Esophagus squamous epithelium (tissue), 5 donors: ENCODE data around the gene CAB39L. TPM values are rescaled to one million over a fixed set of nuclear protein-coding genes. Genes with fewer than 3 reads are reported as not detected.
A peak's percentile ranks its signal among the peaks of the same experiment; 100 is the strongest.

Experiments used
- DNase-seq: peaks from one replicate; lab custom pipeline; 2025; lab: John Stamatoyannopoulos, UW
- H3K27ac ChIP-seq, 4 donors: fragments of 200-600 bp; sonication (generic); one replicate each; pipeline ENCODE4 v1.5.1; 2016 to 2019; ENCODE audit warnings: mild to moderate bottlenecking in 1 of 4
- H3K27me3 ChIP-seq, 4 donors: fragments of 200-600 bp; sonication (generic); 1 replicate in 3 of 4; 2 replicates in 1 of 4; pipeline versions ENCODE4 v1.5.1 to v1.6.0; 2017 to 2021; ENCODE audit warnings: antibody characterized with exemption in 1 of 4
- H3K36me3 ChIP-seq, 3 donors: fragments of 200-600 bp; sonication (generic); one replicate each; pipeline ENCODE4 v1.5.1; 2016 to 2019
- H3K4me1 ChIP-seq, 3 donors: fragments of 200-600 bp; sonication (generic); one replicate each; pipeline ENCODE4 v1.5.1; 2017 to 2019
- H3K4me3 ChIP-seq, 4 donors: fragments of 200-600 bp; sonication (generic); 1 replicate in 3 of 4; 2 replicates in 1 of 4; pipeline ENCODE4 v1.5.1; 2016 to 2019; ENCODE audit warnings: mild to moderate bottlenecking in 2 of 4, moderate library complexity in 1 of 4
- H3K9me3 ChIP-seq, 3 donors: fragments of 200-600 bp; sonication (generic); one replicate each; pipeline ENCODE4 v1.5.1; 2016 to 2019
- CTCF ChIP-seq, 6 experiments: fragments of 450-650 bp in 4 of 6; fragments of 200-600 bp in 2 of 6; sonication (generic) in 2 of 6; IDR thresholded peaks; one replicate each; pipeline ENCODE4 v1.5.1; 2016 to 2019; ENCODE audit warnings: antibody characterized with exemption in 6 of 6, mild to moderate bottlenecking in 4 of 6, moderate library complexity in 4 of 6
- POLR2A ChIP-seq, 4 donors: fragments of 450-650 bp; IDR thresholded peaks; one replicate each; pipeline ENCODE4 v1.6.1; 2017; ENCODE audit warnings: antibody characterized with exemption in 4 of 4, mild to moderate bottlenecking in 4 of 4, moderate library complexity in 3 of 4
- WGBS, 2 donors: methylation state at CpG; one replicate each; pipeline ENCODE4 v1.1.5; 2018; 5-methylcytosine and 5-hydroxymethylcytosine counted together
- intact Hi-C: fragments of 100-400 bp; cut with DNase I; formaldehyde crosslinking; loops from one replicate; pipeline ENCODE4 v1.15.0; 2022
- total RNA-seq, 4 donors: library from RNA; depleted of rRNA; stranded (reverse); fragments of >200 nt; gene quantifications; one replicate each; pipeline ENCODE4 v1.1.0, GENCODE V29; 2016
- donor health status: DM: yes; HTN: yes; CAD: no.

CAB39L gene
- total RNA-seq, 4 donors from 2014 or later: 16.9 to 29.2 (median 21.2) TPM

GRCh38 chr13:49441846-49442245 lies 2.0 kb downstream of the CAB39L start:
- no peak overlapping the region for H3K27ac ChIP-seq
- H3K9me3 ChIP-seq: no peaks in the 10 kb centered on the region
- TF ChIP-seq POLR2A (IDR thresholded peaks at IDR 0.05) (no peak), CTCF (IDR thresholded peaks at IDR 0.05) (no peak)
- intact Hi-C loops: no loop called here
- H3K4me1 ChIP-seq: peaks cover 6 to 33% (median 10%) of the 10 kb centered on the region in 3 donors
- no peak for DNase-seq
- H3K27me3 ChIP-seq: no peaks in the 10 kb centered on the region
- H3K4me3 ChIP-seq: no peak overlapping the region
- WGBS, 2 donors: 66 to 76% methylated on average over 2 of the region's 2 CpGs
- H3K36me3 ChIP-seq: no peaks in the 10 kb centered on the region

- H3K27me3 ChIP-seq: no peaks in the 10 kb centered on the region
- H3K27ac ChIP-seq: no peak overlapping the region
- H3K4me3 ChIP-seq: no peak overlapping the region
- WGBS, 2 donors: 90 to 94% methylated on average over 2 to 3 of the region's 3 CpGs
- H3K36me3 ChIP-seq: no peaks in the 10 kb centered on the region
- TF ChIP-seq POLR2A (IDR thresholded peaks at IDR 0.05) (no peak), CTCF (IDR thresholded peaks at IDR 0.05) (no peak)
- no peak for DNase-seq
- H3K9me3 ChIP-seq: no peaks in the 10 kb centered on the region
- peaks cover 6 to 27% (median 10%) of the 10 kb centered on the region in 3 donors for H3K4me1 ChIP-seq
- intact Hi-C loops: no loop called here
These were observed 2.6 kb downstream of the CAB39L start for GRCh38 chr13:49441312-49441711.

GRCh38 chr13:49439609-49440008 lies 4.3 kb downstream of the CAB39L start:
- WGBS, 2 donors: 69 to 76% methylated on average over 2 of the region's 2 CpGs
- H3K36me3 ChIP-seq: no peaks in the 10 kb centered on the region
- peaks cover 0 to 10% (median 5%) of the 10 kb centered on the region in 3 donors for H3K4me1 ChIP-seq
- no peaks in the 10 kb centered on the region for H3K9me3 ChIP-seq
- no peaks in the 10 kb centered on the region for H3K27me3 ChIP-seq
- intact Hi-C loops: loop anchor here (5.0 kb wide), 1 partner anchor 137 kb away; no protein-coding TSS in a partner anchor
- TF ChIP-seq POLR2A (IDR thresholded peaks at IDR 0.05): no peak
- no peak for TF ChIP-seq CTCF (IDR thresholded peaks at IDR 0.05)
- H3K4me3 ChIP-seq: no peak overlapping the region
- no peak overlapping the region for H3K27ac ChIP-seq
- DNase-seq: no peak

GRCh38 chr13:49437705-49438104 lies 6.2 kb downstream of the CAB39L start:
- no peak overlapping the region for H3K4me3 ChIP-seq
- DNase-seq: no peak
- intact Hi-C loops: loop anchor here (5.0 kb wide), 1 partner anchor 135 kb away; no protein-coding TSS in a partner anchor
- peaks cover 0 to 17% (median 0%) of the 10 kb centered on the region in 3 donors for H3K36me3 ChIP-seq
- 84 to 89% methylated on average over 7 of the region's 7 CpGs for WGBS, 2 donors
- H3K9me3 ChIP-seq: no peaks in the 10 kb centered on the region
- H3K4me1 ChIP-seq: peaks cover 0 to 3% (median under 1%) of the 10 kb centered on the region in 3 donors
- no peak for TF ChIP-seq POLR2A (IDR thresholded peaks at IDR 0.05)
- TF ChIP-seq CTCF (IDR thresholded peaks at IDR 0.05): no peak
- H3K27me3 ChIP-seq: no peaks in the 10 kb centered on the region
- H3K27ac ChIP-seq: no peak overlapping the region

GRCh38 chr13:49436890-49437289 lies 7.0 kb downstream of the CAB39L start:
- Histone ChIP-seq H3K9me3 (no peaks in the 10 kb centered on the region), H3K27me3 (no peaks in the 10 kb centered on the region), H3K4me1 (no peaks in the 10 kb centered on the region), H3K27ac (no peak overlapping the region), H3K36me3 (peaks cover 0 to 26% (median 0%) of the 10 kb centered on the region in 3 donors), H3K4me3 (no peak overlapping the region)
- DNase-seq: no peak
- intact Hi-C loops: loop anchor here (5.0 kb wide), 1 partner anchor 135 kb away; no protein-coding TSS in a partner anchor
- TF ChIP-seq POLR2A (IDR thresholded peaks at IDR 0.05) (no peak), CTCF (IDR thresholded peaks at IDR 0.05) (peak in 4 of 6 experiments; percentile 15 to 45 (median 27))
- 47 to 52% methylated on average over 3 of the region's 3 CpGs for WGBS, 2 donors
